B cell (primary cell): ENCODE measurements around the gene NUP214. TPM values are rescaled to one million over a fixed set of nuclear protein-coding genes. Genes with fewer than 3 reads are reported as not detected.

Source experiments
- ATAC-seq: fragments of 200-7000 bp; cut with Tn5 transposase; one replicate; pipeline ENCODE4 v1.10.0; 2021; ENCODE audit warnings: low read depth, mild to moderate bottlenecking, moderate number of reproducible peaks, moderate library complexity
- CTCF ChIA-PET: fragments of 350-600 bp; sonication (Branson Sonifier 250); formaldehyde crosslinking; loops from one replicate; lab custom pipeline; 2021; ENCODE audit warnings: antibody characterized with exemption, inconsistent platforms; lab: Charles Lee
- POLR2A ChIA-PET: fragments of 350-600 bp; sonication (Branson Sonifier 250); formaldehyde crosslinking; loops from one replicate; lab custom pipeline; 2021; ENCODE audit warnings: antibody characterized with exemption; lab: Charles Lee
- DNase-seq: peaks from one replicate; pipeline ENCODE4 v3.0.0; 2013
- H2AFZ ChIP-seq: 2 replicates; pipeline ENCODE4 v1.6.1; 2012; ENCODE audit warnings: mild to moderate bottlenecking, low read depth, low read length; ENCODE audit not compliant: insufficient read depth, poor library complexity, severe bottlenecking
- H3K27ac ChIP-seq, 2 donors: 1 replicate in 1 of 2; 2 replicates in 1 of 2; pipeline ENCODE4 v1.5.1; 2012 to 2013; ENCODE audit warnings: low read length in 2 of 2, mild to moderate bottlenecking in 2 of 2, moderate library complexity in 1 of 2
- H3K27me3 ChIP-seq, 4 experiments: fragments of 200-600 bp in 1 of 4; sonication (generic) in 1 of 4; replicated peaks in 1 of 4; 1 replicate in 2 of 4; 2 replicates in 2 of 4; pipeline versions ENCODE4 v1.6.1 to v1.7.0; 2013 to 2016; ENCODE audit warnings: low read length in 3 of 4, mild to moderate bottlenecking in 2 of 4, mixed read lengths in 1 of 4, moderate library complexity in 1 of 4; ENCODE audit not compliant: insufficient read depth in 4 of 4, control insufficient read depth in 3 of 4; ENCODE audit errors: control extremely low read depth in 1 of 4
- H3K36me3 ChIP-seq, 2 experiments: replicated peaks in 1 of 2; 1 replicate in 1 of 2; 2 replicates in 1 of 2; pipeline versions ENCODE4 v1.6.1 to v1.7.1; 2013; ENCODE audit warnings: low read length in 1 of 2; ENCODE audit not compliant: insufficient read depth in 2 of 2, control insufficient read depth in 1 of 2; ENCODE audit errors: control extremely low read depth in 1 of 2, extremely low read depth in 1 of 2
- H3K4me1 ChIP-seq, 2 donors: fragments of 200-600 bp in 1 of 2; sonication (generic) in 1 of 2; 1 replicate in 1 of 2; 2 replicates in 1 of 2; pipeline versions ENCODE4 v1.5.1 to v1.6.1; 2013 to 2017; ENCODE audit warnings: low read length in 2 of 2; ENCODE audit not compliant: control insufficient read depth in 2 of 2, insufficient read depth in 2 of 2
- H3K4me2 ChIP-seq: replicated peaks from 2 replicates; pipeline ENCODE3; 2012; ENCODE audit warnings: mild to moderate bottlenecking, low read depth, low read length; ENCODE audit not compliant: poor library complexity, severe bottlenecking
- H3K4me3 ChIP-seq, 5 experiments: fragments of 200-600 bp in 1 of 5; sonication (generic) in 1 of 5; 1 replicate in 3 of 5; 2 replicates in 2 of 5; pipeline versions ENCODE4 v1.5.1 to v1.7.0; 2011 to 2016; ENCODE audit warnings: low read length in 4 of 5, mild to moderate bottlenecking in 4 of 5, low read depth in 2 of 5, control low read depth in 1 of 5, moderate library complexity in 1 of 5; ENCODE audit not compliant: insufficient read depth in 1 of 5; ENCODE audit errors: control extremely low read depth in 1 of 5, extremely low read depth in 1 of 5
- H3K79me2 ChIP-seq: fragments of 200-600 bp; sonication (generic); one replicate; pipeline ENCODE4 v1.6.0; 2016; ENCODE audit warnings: low read length; ENCODE audit not compliant: control insufficient read depth, insufficient read depth
- H3K9ac ChIP-seq: fragments of 200-600 bp; sonication (generic); 2 replicates; pipeline ENCODE4 v1.6.1; 2017; ENCODE audit warnings: mild to moderate bottlenecking, low read length, moderate library complexity
- H3K9me3 ChIP-seq, 3 donors: one replicate each; pipeline versions ENCODE4 v1.6.1 to v1.7.1; 2013; ENCODE audit warnings: low read length in 2 of 3; ENCODE audit not compliant: control insufficient read depth in 2 of 3, insufficient read depth in 1 of 3; ENCODE audit errors: control extremely low read depth in 1 of 3
- H4K20me1 ChIP-seq: 2 replicates; pipeline ENCODE4 v1.6.0; 2012; ENCODE audit warnings: mild to moderate bottlenecking, low read length; ENCODE audit not compliant: insufficient read depth, control insufficient read depth, poor library complexity, severe bottlenecking
- H3K27ac Mint-ChIP-seq: one replicate; pipeline ENCODE4 v1.8.0; 2021; ENCODE audit warnings: mixed read lengths
- H3K27me3 Mint-ChIP-seq: one replicate; pipeline ENCODE4 v1.8.0; 2021; ENCODE audit warnings: mixed read lengths
- H3K4me1 Mint-ChIP-seq: one replicate; pipeline ENCODE4 v1.8.0; 2021; ENCODE audit warnings: mixed read lengths
- H3K4me3 Mint-ChIP-seq: one replicate; pipeline ENCODE4 v1.8.0; 2021; ENCODE audit warnings: mixed read lengths
- H3K9me3 Mint-ChIP-seq: one replicate; pipeline ENCODE4 v1.8.0; 2022; ENCODE audit warnings: mixed read lengths; ENCODE audit not compliant: insufficient read depth
- EZH2 ChIP-seq: IDR thresholded peaks from 2 replicates; pipeline ENCODE4 v1.6.1; 2012; ENCODE audit warnings: borderline replicate concordance, low read depth, mild to moderate bottlenecking, moderate library complexity, low read length; ENCODE audit not compliant: insufficient read depth, poor library complexity, severe bottlenecking
- WGBS: methylation state at CpG from one replicate; pipeline ENCODE4 v1.1.5; 2013; ENCODE audit warnings: missing lambda C conversion rate; ENCODE audit not compliant: insufficient coverage; 5-methylcytosine and 5-hydroxymethylcytosine counted together
- intact Hi-C: fragments of 100-400 bp; cut with micrococcal nuclease; formaldehyde crosslinking; loops from one replicate; pipeline ENCODE4 v1.10.0; 2022
- polyA plus RNA-seq: library from polyadenylated mRNA; depleted of rRNA; stranded (reverse); fragments of >200 nt; gene quantifications from 2 replicates; pipeline ENCODE4 v1.2.3, GENCODE V29; 2012
- total RNA-seq, 2 donors: library from RNA; stranded (reverse); fragments of 120-200 nt in 1 of 2; gene quantifications; 1 replicate in 1 of 2; 2 replicates in 1 of 2; pipeline versions ENCODE4 v1.2.3 to v1.2.4, GENCODE V29; 2013 to 2022
- TF ChIP-seq, protein P1 (sequence below): fragments of 200-600 bp; IDR thresholded peaks from one replicate; pipeline ENCODE4 v1.8.0; 2022; ENCODE audit warnings: antibody characterized with exemption, mild to moderate bottlenecking

The NUP214 gene
- total and polyA plus RNA-seq, 2 donors (not counting 1 experiment from before 2014, with no cell fraction given), result 19.0 to 94.6 TPM

DNA sequence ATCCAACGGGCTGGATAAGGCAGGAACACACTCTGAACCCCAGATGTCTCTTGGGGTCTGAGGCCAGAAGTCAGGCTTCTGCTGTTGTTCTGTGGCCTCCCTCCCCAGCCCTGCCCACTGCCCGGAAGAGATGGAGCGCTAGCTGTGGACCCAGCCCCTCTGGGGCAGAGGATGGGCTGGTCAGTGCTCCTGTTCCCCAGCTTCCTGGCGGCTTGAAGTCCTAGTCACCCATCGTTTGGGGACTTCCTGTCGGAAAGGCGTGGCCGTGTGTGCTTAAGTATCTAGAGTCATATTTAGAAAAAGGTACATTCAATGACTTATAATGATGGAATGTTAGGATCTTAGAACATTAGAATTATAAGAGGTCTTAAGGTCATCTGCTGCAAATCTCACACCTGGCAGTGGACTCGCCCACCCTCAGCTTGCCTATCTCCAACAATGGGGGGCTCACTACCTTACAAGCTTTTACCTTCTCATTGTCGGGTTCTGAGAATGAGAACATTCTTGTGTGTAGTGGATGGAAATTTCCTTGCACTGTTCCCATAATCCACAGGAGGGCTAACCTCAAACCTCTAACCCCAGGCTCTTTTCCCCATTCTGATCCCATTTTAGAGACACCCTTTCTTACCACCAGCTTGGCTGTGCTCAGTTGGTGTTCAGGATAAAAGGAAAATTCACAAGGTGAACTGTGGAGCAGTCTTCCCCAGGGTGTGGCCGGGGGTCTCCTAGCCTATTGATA, 42.4 kb upstream of the NUP214 start:
- no peak overlapping the region for H3K9ac ChIP-seq
- H3K4me3 ChIP-seq, result no peak overlapping the region
- H3K27ac ChIP-seq, result no peak overlapping the region
- Mint-ChIP-seq H3K4me1 (no peaks in the 10 kb centered on the region), H3K27me3 (peaks cover 3% of the 10 kb centered on the region), H3K27ac (no peak overlapping the region), H3K4me3 (no peak overlapping the region), H3K9me3 (no peaks in the 10 kb centered on the region)
- no peaks in the 10 kb centered on the region for H3K4me1 ChIP-seq
- ATAC-seq (no peak), DNase-seq (no peak)
- H2AFZ ChIP-seq, result no peak overlapping the region
- no peaks in the 10 kb centered on the region for H4K20me1 ChIP-seq
- intact Hi-C loops, result no loop called here
- no peak for TF ChIP-seq EZH2
- TF ChIP-seq, protein P1, sequence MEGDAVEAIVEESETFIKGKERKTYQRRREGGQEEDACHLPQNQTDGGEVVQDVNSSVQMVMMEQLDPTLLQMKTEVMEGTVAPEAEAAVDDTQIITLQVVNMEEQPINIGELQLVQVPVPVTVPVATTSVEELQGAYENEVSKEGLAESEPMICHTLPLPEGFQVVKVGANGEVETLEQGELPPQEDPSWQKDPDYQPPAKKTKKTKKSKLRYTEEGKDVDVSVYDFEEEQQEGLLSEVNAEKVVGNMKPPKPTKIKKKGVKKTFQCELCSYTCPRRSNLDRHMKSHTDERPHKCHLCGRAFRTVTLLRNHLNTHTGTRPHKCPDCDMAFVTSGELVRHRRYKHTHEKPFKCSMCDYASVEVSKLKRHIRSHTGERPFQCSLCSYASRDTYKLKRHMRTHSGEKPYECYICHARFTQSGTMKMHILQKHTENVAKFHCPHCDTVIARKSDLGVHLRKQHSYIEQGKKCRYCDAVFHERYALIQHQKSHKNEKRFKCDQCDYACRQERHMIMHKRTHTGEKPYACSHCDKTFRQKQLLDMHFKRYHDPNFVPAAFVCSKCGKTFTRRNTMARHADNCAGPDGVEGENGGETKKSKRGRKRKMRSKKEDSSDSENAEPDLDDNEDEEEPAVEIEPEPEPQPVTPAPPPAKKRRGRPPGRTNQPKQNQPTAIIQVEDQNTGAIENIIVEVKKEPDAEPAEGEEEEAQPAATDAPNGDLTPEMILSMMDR, result no peak
- ChIA-PET POLR2A (no interaction called here), CTCF (no interaction called here)
- no peaks in the 10 kb centered on the region for H3K36me3 ChIP-seq
- 82% methylated on average over 5 of the region's 11 CpGs for WGBS
- no peaks in the 10 kb centered on the region for H3K9me3 ChIP-seq
- H3K79me2 ChIP-seq, result no peaks in the 10 kb centered on the region
- H3K27me3 ChIP-seq, result no peaks in the 10 kb centered on the region
- H3K4me2 ChIP-seq, result no peak overlapping the region

DNA sequence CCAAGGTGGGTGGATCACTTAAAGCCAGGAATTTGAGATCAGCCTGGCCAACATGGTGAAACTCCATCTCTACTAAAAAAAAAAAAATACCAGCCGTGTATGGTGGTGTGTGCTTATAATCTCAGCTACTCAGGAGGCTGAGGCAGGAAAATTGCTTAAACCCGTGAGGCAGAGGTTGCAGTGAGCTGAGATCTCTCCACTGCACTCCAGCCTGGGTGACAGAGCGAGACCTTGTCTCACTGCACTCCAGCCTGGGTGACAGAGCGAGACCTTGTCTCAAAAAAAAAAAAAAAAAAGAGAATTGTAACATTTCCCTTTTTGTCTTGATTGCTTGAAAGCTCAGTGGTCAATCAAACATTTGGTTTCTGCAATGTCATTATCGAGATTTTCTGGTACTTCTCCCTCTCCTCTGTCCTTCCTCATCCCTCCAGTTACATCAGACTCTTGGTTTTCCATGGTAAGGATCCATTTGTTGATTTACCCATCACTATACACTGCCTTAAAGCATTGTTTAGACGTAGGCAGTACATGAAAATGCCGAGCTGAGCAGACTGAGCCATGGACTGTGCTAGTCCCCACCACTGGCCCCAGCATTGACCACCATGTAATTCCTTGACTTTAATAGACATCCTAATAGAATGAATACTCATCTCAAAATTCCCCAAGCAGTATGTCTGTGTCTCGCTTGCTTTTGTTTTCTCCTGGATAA, 40.6 kb upstream of the NUP214 start:
- no peak overlapping the region for H3K4me3 ChIP-seq
- no peaks in the 10 kb centered on the region for H3K36me3 ChIP-seq
- POLR2A ChIA-PET, result no interaction called here
- no peaks in the 10 kb centered on the region for H3K79me2 ChIP-seq
- TF ChIP-seq EZH2, result no peak
- TF ChIP-seq, protein P1, result no peak
- Mint-ChIP-seq H3K27ac (no peak overlapping the region), H3K27me3 (peaks cover 3% of the 10 kb centered on the region), H3K9me3 (no peaks in the 10 kb centered on the region), H3K4me1 (no peaks in the 10 kb centered on the region), H3K4me3 (no peak overlapping the region)
- no peak overlapping the region for H3K27ac ChIP-seq
- CTCF ChIA-PET, result interaction anchor here (0.6 kb wide), 1 partner anchor 91 kb away, joined by 3 read pairs; no protein-coding TSS in a partner anchor
- H3K9ac ChIP-seq, result no peak overlapping the region
- H2AFZ ChIP-seq, result no peak overlapping the region
- H3K4me1 ChIP-seq, result no peaks in the 10 kb centered on the region
- ATAC-seq (no peak), DNase-seq (no peak)
- H3K4me2 ChIP-seq, result no peak overlapping the region
- no peaks in the 10 kb centered on the region for H3K9me3 ChIP-seq
- intact Hi-C loops, result no loop called here
- H3K27me3 ChIP-seq, result no peaks in the 10 kb centered on the region
- H4K20me1 ChIP-seq, result no peaks in the 10 kb centered on the region
- 72% methylated on average over 7 of the region's 8 CpGs for WGBS
